Heart left ventricle (tissue), 13 donors: ENCODE results near the gene ZBTB12.

Experiments used
- POLR2A ChIP-seq, 2 donors: fragments of 450-650 bp; IDR thresholded peaks; one replicate each; pipeline ENCODE4 v1.6.1; 2017; ENCODE audit warnings: antibody characterized with exemption in 2 of 2, mild to moderate bottlenecking in 2 of 2, moderate library complexity in 2 of 2
- TF ChIP-seq, protein P1 (sequence below), 12 donors: fragments of 200-600 bp; sonication (generic) in 4 of 12; IDR thresholded peaks; one replicate each; pipeline versions ENCODE4 v1.5.0 to v1.8.0; 2018 to 2022; ENCODE audit warnings: antibody characterized with exemption in 12 of 12, mild to moderate bottlenecking in 5 of 12
- donor health status: ischemic (EF 13 %, LVEDD 7.1; RV severe dilation, severe dysfunction).
- donor health status: DM: no; HTN: yes; CAD: no.
- donor health status: DM: no; HTN: no; CAD: no.
- donor health status: ischemic (EF 25% LVEDD 6.9; RV normal size, moderate dysfunction).
- donor health status: ischemic (EF 25% LVEDD 5.7; RV mildly dilated, moderate dysfunction).
- donor health status: ischemic (EF 35%, LVEDD 5.7; RV mildly dilated, moderate dysfunction).
- donor health status: nonischemic (EF 11% LVEDD 7.7; RV severe dilation, severe dysfunction).
- donor health status: DM: yes; HTN: yes; CAD: no.
- donor health status: PGD.
- donor health status: ischemic (EF 29% LVEDD 5.4; RV normal size, mild dysfunction).
- donor health status: nonischemic (EF 23%, LVEDD 6.1; RV moderate dilation, normal function).

- TF ChIP-seq, protein P1, sequence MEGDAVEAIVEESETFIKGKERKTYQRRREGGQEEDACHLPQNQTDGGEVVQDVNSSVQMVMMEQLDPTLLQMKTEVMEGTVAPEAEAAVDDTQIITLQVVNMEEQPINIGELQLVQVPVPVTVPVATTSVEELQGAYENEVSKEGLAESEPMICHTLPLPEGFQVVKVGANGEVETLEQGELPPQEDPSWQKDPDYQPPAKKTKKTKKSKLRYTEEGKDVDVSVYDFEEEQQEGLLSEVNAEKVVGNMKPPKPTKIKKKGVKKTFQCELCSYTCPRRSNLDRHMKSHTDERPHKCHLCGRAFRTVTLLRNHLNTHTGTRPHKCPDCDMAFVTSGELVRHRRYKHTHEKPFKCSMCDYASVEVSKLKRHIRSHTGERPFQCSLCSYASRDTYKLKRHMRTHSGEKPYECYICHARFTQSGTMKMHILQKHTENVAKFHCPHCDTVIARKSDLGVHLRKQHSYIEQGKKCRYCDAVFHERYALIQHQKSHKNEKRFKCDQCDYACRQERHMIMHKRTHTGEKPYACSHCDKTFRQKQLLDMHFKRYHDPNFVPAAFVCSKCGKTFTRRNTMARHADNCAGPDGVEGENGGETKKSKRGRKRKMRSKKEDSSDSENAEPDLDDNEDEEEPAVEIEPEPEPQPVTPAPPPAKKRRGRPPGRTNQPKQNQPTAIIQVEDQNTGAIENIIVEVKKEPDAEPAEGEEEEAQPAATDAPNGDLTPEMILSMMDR (IDR thresholded peaks at IDR 0.05): no peak
- TF ChIP-seq POLR2A (IDR thresholded peaks at IDR 0.05): no peak
Observed at GRCh38 chr6:31887173-31888007, 14.5 kb downstream of the ZBTB12 start.
